ENCODE data around the gene TSPAN10. TPM values are rescaled to one million over a fixed set of nuclear protein-coding genes. Genes with fewer than 3 reads are reported as not detected.

TSPAN10 gene
- total RNA-seq, 1 experiment from 2014 or later: 1.2 TPM

GRCh38 chr17:81591971-81592370 lies 45.0 kb upstream of the TSPAN10 start:
- H3K79me1 ChIP-seq (ENCODE audit: insufficient read depth, low read depth, low read length, poor library complexity, severe bottlenecking): no peaks in the 10 kb centered on the region
- no peak overlapping the region for H2BK120ac ChIP-seq (ENCODE audit: low read depth, low read length, poor library complexity, severe bottlenecking)
- no peak overlapping the region for H3K18ac ChIP-seq (ENCODE audit: insufficient read length, low read depth, low read length)
- Mint-ChIP-seq H3K27ac (peak overlapping the region in 2 of 3 experiments; percentile 42 to 58; a peak in 3 of 7 replicates), H3K4me1 (no peaks in the 10 kb centered on the region), H3K36me3 (ENCODE audit: insufficient read depth in 1 of 3, low read depth in 3 of 3) (peaks cover 38 to 80% (median 76%) of the 10 kb centered on the region in 3 experiments), H3K4me3 (no peak overlapping the region), H3K9me3 (no peaks in the 10 kb centered on the region), H3K27me3 (ENCODE audit: low read depth) (no peaks in the 10 kb centered on the region)
- no peaks in the 10 kb centered on the region for H3K9me3 ChIP-seq (ENCODE audit: control insufficient read depth, low read depth, low read length)
- H3K14ac ChIP-seq (ENCODE audit: insufficient read depth, low read length): no peak overlapping the region
- H4K20me1 ChIP-seq (ENCODE audit: control insufficient read depth, insufficient read depth, insufficient read length): no peaks in the 10 kb centered on the region
- H3K4me2 ChIP-seq (ENCODE audit: insufficient read depth, insufficient read length, low read length): no peak overlapping the region
- H4K5ac ChIP-seq (ENCODE audit: insufficient read length, low read depth, low read length): no peak overlapping the region
- no peak overlapping the region for H3K4ac ChIP-seq (ENCODE audit: low read depth, low read length)
- H2BK20ac ChIP-seq (ENCODE audit: low read depth, low read length, poor library complexity, severe bottlenecking): no peak overlapping the region
- no peaks in the 10 kb centered on the region for H3K4me1 ChIP-seq (ENCODE audit: insufficient read depth, low read length)
- no peak overlapping the region for H2AK5ac ChIP-seq (ENCODE audit: insufficient read length, low read length)
- no peak overlapping the region for H2BK5ac ChIP-seq (ENCODE audit: insufficient read length, low read length)
- no peak overlapping the region for H3K27ac ChIP-seq (ENCODE audit: insufficient read length, low read depth, low read length)
- H3K23ac ChIP-seq (ENCODE audit: insufficient read length, low read depth, low read length): no peak overlapping the region
- no peak overlapping the region for H3K56ac ChIP-seq (ENCODE audit: insufficient read length, low read depth, low read length)
- no peak for TF ChIP-seq CTCF (conservative IDR thresholded peaks at IDR 0.05)
- H3K9ac ChIP-seq (ENCODE audit: extremely low read depth, insufficient read length, low read length): no peak overlapping the region
- no peak overlapping the region for H4K91ac ChIP-seq (ENCODE audit: insufficient read length, low read depth, low read length)
- no peaks in the 10 kb centered on the region for H3K79me2 ChIP-seq (ENCODE audit: insufficient read depth, low read length)
- no peak overlapping the region for H2BK15ac ChIP-seq (ENCODE audit: low read depth, low read length)
- no peak overlapping the region for H2AFZ ChIP-seq (ENCODE audit: low read length)
- no peak overlapping the region for H3T11ph ChIP-seq (ENCODE audit: low read length)
- no CpG with 5 or more reads among the region's 14 CpGs for WGBS (ENCODE audit: extremely low coverage, insufficient read length, low lambda C conversion rate)
- no peaks in the 10 kb centered on the region for H3K23me2 ChIP-seq (ENCODE audit: insufficient read length, low read depth, low read length, poor library complexity, severe bottlenecking)
- no peaks in the 10 kb centered on the region for H3K27me3 ChIP-seq (ENCODE audit: insufficient read depth, low read length)
- no peak overlapping the region for H2BK12ac ChIP-seq (ENCODE audit: insufficient read length, low read depth, low read length)
- DNase-seq: no peak
- no peak overlapping the region for H4K8ac ChIP-seq (replicated peaks; ENCODE audit: insufficient read length, low read depth, low read length)

All from H9 (cell line).